HUDEP-2 (cell line): ENCODE measurements around the gene CDHR2.

ENCODE experiments used
- DNase-seq, 76 experiments: peaks; one replicate each; lab custom pipeline; 2025; ENCODE audit not compliant: unreplicated experiment in 76 of 76; lab: John Stamatoyannopoulos, UW

The CDHR2 gene

GRCh38 chr5:176633598-176633997 is 84.5 kb downstream of the CDHR2 start:
- DNase-seq: no peak

DNA sequence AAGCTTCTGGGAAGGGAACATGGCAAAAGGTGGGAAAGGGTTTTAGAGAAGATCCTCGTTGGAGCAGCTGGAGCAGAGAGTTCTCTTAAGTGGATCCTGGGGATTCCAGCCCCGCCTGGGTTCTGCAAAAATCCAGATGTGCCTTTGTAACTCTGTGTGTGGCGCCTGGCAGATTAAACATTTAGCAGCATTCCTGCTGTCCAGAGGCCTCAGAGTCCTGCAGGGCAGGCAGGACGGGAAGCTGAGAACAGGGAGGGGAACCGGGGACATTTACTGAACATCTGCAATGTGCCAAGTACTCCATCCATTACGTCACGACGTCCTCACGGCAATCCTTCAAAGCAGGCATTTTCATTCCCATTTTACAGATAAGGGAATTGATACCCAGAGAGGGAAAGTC is 87.3 kb downstream of the CDHR2 start:
- DNase-seq: no peak

GRCh38 chr5:176637556-176637955 is 88.4 kb downstream of the CDHR2 start:
- DNase-seq: no peak

- no peak for DNase-seq
Measured at GRCh38 chr5:176638437-176638836, 89.3 kb downstream of the CDHR2 start.

GRCh38 chr5:176639208-176639607 is 90.1 kb downstream of the CDHR2 start:
- DNase-seq: no peak

GRCh38 chr5:176639981-176640380 is 90.8 kb downstream of the CDHR2 start:
- no peak for DNase-seq

- no peak for DNase-seq
Measured at GRCh38 chr5:176640616-176641015, 91.5 kb downstream of the CDHR2 start.

GRCh38 chr5:176642675-176643490 is 93.7 kb downstream of the CDHR2 start:
- DNase-seq: peak in 2 of 76 experiments; percentile 29 to 34

- no peak for DNase-seq
Measured at GRCh38 chr5:176643491-176644219, 94.5 kb downstream of the CDHR2 start.

DNA sequence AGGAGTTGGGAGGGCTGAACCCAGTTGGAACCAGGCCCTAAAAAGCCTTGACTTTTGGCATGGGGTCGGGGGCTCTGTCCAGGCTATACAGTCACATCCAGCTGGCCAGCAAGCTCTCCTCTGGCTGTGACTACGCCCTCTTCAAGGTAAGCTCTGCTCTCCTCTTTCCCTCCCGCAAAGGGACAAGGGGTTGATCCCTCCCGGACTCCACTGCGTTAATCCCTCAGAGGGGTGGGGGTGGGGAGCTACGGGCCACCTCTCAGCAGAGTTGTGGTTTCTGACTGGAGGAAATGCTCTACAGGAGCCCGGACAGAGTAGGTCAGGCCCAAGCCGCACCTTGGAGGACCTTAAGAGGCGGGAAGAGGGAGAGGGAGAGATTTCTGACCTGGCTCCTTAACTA is 95.2 kb downstream of the CDHR2 start:
- DNase-seq: no peak

DNA sequence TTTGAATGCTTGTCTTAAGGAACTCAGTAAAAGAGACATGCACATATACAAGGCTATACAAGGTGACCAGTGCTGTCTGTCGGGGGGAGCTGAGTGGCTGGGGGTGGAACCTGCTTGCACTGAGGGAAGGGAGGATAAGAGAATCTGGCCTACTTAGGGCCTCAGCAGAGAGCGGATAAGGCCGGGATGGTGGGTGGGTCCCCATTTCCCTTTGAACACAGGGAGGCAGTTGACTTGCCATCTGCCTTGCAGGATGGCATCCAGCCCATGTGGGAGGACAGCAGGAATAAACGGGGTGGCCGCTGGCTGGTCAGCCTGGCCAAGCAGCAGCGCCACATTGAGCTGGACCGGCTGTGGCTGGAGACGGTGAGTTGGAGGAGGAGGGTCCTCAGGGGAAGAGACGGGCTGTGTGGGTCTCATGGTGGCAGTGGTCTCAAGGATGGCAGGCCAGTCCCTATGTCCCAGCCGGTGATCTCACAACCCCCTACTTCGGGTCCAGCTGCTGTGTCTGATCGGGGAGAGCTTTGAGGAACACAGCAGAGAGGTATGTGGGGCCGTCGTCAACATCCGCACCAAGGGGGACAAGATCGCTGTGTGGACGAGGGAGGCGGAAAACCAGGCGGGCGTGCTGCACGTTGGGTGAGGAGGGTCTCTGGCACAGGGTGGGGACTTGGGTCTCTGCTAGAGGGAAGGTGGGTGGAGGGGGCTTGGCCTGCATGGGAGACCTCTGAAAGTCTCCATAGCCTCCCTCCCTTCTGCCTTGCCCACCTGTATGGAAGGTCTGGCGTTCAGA is 95.9 kb downstream of the CDHR2 start:
- peak in 35 of 76 experiments; percentile 6 to 76 (median 42) for DNase-seq
